Stimulated activated CD8-positive, alpha-beta memory T cell treated with anti-CD3 and anti-CD28 coated beads, Interleukin-15, amount 100 ng/mL, for 24 hours (primary cell): ENCODE measurements around the gene SYT9.

Experiments
- DNase-seq: peaks from one replicate; pipeline ENCODE4 v3.0.0-alpha.2; 2020; ENCODE audit warnings: low read depth

Gene SYT9

GRCh38 chr11:7471071-7471470 is 219.4 kb downstream of the SYT9 start:
- DNase-seq: no peak

GRCh38 chr11:7473717-7474116 is 222.0 kb downstream of the SYT9 start:
- DNase-seq: no peak

- DNase-seq: no peak
These were observed 228.4 kb downstream of the SYT9 start for GRCh38 chr11:7480113-7480512.

- DNase-seq: no peak
These were observed 232.4 kb downstream of the SYT9 start for GRCh38 chr11:7484131-7484530.

GRCh38 chr11:7484645-7485044 is 232.9 kb downstream of the SYT9 start:
- DNase-seq: no peak

GRCh38 chr11:7485186-7486097 is 233.7 kb downstream of the SYT9 start, which contains the start of gene OLFML1:
OLFML1 (plus strand) TSS chr11:7485506; CDS start chr11:7485876, 370 bp downstream.
- DNase-seq: no peak

- no peak for DNase-seq
These were observed 234.5 kb downstream of the SYT9 start for GRCh38 chr11:7486098-7486780.

GRCh38 chr11:7486781-7487140 is 235.1 kb downstream of the SYT9 start:
- DNase-seq: no peak

- no peak for DNase-seq
These were observed 235.7 kb downstream of the SYT9 start for GRCh38 chr11:7487360-7487759.

GRCh38 chr11:7488681-7489080 is 237.0 kb downstream of the SYT9 start:
- no peak for DNase-seq

- no peak for DNase-seq
These were observed 237.7 kb downstream of the SYT9 start for GRCh38 chr11:7489376-7489775.

- no peak for DNase-seq
These were observed 238.3 kb downstream of the SYT9 start for GRCh38 chr11:7490054-7490453.

- DNase-seq: no peak
These were observed 238.8 kb downstream of the SYT9 start for GRCh38 chr11:7490535-7490934.

GRCh38 chr11:7492253-7492652 is 240.5 kb downstream of the SYT9 start:
- no peak for DNase-seq

- DNase-seq: no peak
These were observed 242.0 kb downstream of the SYT9 start for GRCh38 chr11:7493670-7494069.

- no peak for DNase-seq
These were observed 242.5 kb downstream of the SYT9 start for GRCh38 chr11:7494086-7494745.

GRCh38 chr11:7495882-7496551 is 244.3 kb downstream of the SYT9 start:
- DNase-seq: no peak

- no peak for DNase-seq
These were observed 246.5 kb downstream of the SYT9 start for GRCh38 chr11:7498193-7498592.

GRCh38 chr11:7499081-7499480 is 247.4 kb downstream of the SYT9 start:
- DNase-seq: no peak

- DNase-seq: no peak
These were observed 248.5 kb downstream of the SYT9 start for GRCh38 chr11:7500251-7500650.

GRCh38 chr11:7501251-7501650 is 249.5 kb downstream of the SYT9 start:
- DNase-seq: no peak

- DNase-seq: no peak
These were observed 250.2 kb downstream of the SYT9 start for GRCh38 chr11:7501894-7502293.
